GM18508 (cell line): ENCODE data around the gene INHBE.
A peak's percentile ranks its signal among the peaks of the same experiment; 100 is the strongest.
"Not testable (repeated sequence)": the region's sequence is repeated elsewhere in the genome, so short reads cannot be mapped to it uniquely, and the experiment has no call there.

Source experiments
- ATAC-seq: cut with Tn5 transposase; IDR thresholded peaks from one replicate; pipeline ENCODE4 v1.9.1; 2021; ENCODE audit warnings: moderate number of reproducible peaks; ENCODE audit not compliant: insufficient read depth, unreplicated experiment

The INHBE gene, protein sequence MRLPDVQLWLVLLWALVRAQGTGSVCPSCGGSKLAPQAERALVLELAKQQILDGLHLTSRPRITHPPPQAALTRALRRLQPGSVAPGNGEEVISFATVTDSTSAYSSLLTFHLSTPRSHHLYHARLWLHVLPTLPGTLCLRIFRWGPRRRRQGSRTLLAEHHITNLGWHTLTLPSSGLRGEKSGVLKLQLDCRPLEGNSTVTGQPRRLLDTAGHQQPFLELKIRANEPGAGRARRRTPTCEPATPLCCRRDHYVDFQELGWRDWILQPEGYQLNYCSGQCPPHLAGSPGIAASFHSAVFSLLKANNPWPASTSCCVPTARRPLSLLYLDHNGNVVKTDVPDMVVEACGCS

DNA sequence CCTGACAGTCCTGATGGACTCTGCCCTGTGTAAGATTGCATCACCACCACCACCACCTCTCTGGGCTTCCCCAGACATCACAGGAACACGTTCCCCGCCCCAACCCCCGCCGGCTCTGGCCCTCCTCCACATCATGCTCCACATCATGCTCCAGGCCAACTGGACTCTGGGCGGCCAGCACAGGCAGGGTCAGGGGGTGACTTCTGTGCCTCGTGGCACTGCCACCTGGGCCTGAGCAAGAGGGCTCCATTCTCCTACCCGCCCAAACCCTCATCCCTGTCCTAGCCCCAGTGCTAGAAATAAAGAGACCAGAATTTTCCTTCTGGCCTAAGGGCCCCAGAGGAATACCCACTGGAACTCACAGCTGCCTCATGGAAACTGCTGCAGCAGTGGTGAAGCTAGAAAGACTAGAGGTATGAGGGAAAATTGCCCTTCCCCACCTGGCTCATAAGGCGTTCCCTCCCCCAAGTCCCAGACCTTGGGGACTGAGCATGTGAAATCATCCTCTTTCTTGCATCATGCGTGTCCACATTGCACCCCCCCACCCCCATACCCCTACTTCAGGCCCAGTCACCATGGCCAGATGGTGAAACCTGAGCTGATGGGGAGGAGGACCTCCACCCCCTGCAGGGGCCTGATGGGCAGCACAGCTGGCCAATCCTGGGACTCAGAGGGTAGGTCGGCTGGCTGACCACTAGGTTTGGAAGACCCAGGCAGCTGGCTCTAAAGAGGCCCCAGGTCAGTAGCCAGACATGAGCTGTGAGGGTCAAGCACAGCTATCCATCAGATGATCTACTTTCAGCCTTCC is at the start of gene INHBE:
Gene INHBE, plus strand, starts transcription at position 742 of the 808 bp plus-strand sequence. CDS start 230 bp downstream, outside the sequence.
- ATAC-seq: no peak

DNA sequence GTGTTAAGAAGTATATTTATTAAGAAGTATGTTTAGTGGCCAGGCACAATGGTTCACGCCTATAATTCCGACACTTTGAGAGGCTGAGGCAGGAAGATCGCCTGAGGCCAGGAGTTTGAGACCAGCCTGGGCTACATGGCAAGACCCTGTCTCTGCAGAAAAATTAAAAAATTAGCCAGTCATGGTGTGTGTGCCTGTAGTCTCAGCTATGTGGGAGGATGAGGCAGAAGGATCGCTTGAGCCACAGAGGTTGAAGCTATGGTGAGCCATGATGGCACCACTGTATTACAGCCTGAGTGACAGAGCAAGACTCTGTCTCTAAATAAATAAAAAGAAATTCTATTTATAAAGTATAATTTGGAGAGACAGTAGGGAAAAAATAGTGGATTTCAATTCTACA is 44.6 kb upstream of the INHBE start:
- no peak for ATAC-seq

DNA sequence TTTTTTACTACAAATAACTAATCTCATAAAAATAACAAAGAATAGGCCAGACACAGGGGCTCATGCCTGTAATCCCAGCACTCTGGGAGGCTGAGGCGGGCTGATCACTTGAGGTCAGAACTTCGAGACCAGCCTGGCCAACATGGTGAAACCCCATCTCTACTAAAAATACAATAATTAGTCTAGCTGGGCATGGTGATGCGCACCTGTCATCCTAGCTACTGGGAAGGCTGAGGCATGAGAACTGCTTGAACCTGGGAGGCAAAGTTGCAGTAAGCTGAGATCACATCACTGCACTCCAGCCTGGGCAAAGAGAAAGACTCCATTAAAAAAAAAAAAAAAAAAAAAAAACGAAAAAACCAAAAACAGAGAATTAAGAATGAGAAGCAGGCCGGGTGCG is 40.9 kb upstream of the INHBE start:
- ATAC-seq: not testable (repeated sequence)

DNA sequence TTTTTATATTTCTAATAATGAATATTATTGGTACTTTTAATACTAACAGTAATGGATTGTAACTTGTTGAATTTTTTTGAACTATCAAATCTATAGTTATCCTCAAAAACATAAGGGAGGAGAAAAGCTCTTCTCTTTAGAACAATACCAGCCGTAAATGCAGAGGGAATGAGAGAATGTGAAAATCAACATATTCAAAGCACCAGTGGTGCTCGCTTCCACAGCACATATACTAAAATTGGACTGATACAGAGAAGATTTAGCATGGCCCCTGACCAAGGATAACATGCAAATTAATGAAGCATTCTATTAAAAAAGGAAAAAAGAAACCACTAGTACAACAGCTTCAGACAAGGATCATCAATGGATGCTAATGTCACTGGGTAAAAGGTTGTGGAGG is 40.0 kb upstream of the INHBE start:
- ATAC-seq: no peak

DNA sequence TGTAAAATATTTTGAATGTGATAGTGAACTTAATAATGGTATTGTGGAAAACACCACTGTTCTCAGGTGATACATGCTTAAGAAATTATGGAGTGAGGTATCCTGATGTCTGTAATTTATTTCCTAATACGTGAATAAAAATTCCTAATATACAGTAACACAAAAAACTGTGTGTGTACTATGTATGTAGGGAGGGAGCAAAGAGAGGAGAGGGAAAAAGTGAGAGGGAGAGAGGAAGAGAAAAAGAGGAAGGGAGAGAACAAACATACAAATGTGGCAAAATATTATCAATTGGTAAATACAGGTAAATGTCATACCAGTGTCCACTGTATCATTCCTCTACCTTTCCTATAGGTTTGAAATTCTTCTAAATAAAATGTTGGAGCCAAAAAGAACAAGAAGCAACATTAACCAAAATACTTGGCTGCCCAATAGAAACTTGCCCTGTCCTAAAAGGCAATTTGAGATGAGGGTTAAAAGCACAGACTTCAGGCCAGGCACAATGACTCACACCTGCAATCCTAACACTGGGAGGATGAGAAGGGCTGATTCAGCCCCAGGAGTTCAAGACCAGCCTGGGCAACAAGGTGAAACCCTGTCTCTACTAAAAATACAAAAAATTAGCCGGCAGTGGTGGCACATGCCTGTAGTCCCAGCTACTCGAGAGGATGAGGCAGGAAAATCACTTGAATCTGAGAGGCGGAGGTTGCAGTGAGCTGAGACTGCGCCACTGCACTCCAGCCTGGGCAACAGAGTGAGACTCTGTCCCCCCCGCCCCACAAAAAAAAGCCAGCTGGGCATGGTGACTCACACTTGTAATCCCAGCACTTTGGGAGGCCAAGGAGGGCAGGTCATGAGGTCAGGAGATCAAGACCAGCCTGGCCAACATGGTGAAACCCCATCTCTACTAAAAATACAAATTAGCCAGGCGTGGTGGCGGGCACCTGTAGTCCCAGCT is 38.8 kb upstream of the INHBE start:
- ATAC-seq: no peak

DNA sequence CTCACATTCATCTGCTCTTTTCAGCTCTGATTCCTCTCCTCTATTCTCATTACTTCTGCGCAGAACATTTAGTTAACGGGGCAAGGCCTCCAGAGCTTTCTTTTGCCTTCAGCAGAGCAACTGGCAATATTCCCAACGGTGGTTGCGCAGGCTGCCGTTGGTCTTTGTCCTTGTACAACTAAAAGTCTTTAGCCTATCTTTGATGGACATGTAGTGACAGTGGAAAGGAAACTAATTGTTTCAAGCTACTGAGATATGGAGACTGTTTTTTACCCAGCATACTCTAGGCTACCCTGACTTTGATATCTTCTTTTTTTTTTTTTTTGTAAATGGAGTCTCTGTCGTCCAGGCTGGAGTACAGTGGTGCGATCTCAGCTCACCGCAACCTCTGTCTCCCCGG is 36.9 kb upstream of the INHBE start:
- ATAC-seq: no peak

DNA sequence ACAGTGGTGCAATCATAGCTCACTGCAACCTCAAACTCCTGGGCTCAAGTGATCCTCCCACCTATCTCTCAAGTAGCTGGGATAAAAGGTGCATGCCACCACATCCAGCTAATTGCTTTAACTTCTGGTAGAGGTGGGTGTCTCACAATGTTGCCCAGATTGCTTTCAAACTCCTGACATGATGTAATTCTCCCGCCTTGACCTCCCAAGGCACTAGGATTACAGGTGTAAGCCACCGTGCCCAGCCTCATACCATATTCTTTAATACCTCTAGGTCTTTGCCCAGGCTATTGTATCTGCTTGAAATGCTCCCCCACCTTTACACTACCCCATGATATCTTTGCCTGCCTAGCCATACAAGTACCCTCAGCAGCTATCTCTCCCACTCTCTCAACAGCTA is 35.6 kb upstream of the INHBE start:
- no peak for ATAC-seq

DNA sequence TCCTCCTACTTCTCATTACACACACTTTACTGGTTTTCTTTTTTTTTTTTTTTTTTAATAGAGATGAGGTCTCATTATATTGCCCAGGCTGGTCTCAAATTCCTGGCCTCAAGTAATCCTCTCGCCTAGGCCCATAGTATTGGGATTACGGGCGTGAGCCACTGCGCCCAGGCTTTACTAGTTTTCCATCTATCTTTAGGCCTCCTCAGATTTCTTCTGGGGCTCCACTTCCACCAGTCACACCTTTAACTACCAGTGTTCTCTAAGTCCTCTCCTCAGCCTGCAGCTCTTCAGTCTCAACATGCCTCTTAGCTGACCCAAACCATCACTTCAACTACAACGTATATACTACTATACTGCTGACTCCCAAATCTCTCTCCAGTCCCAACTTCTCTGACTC is 34.6 kb upstream of the INHBE start:
- ATAC-seq: no peak

DNA sequence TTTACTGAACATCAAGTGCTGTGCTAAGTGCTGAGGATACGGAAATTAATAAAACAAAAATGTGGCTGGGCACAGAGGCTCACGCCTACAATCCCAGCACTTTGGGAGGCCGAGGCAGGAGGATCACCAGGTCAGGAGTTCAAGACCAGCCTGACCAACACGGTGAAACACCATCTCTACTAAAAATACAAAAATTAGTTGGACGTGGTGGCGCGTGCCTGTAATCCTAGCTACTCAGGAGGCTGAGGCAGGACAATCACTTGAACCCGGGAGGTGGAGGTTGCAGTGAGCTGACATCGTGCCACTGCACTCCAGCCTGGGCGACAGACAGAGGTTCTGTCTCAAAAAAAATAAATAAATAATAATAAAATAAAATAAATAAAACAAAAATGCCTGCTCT is 28.2 kb upstream of the INHBE start:
- ATAC-seq: not testable (repeated sequence)

DNA sequence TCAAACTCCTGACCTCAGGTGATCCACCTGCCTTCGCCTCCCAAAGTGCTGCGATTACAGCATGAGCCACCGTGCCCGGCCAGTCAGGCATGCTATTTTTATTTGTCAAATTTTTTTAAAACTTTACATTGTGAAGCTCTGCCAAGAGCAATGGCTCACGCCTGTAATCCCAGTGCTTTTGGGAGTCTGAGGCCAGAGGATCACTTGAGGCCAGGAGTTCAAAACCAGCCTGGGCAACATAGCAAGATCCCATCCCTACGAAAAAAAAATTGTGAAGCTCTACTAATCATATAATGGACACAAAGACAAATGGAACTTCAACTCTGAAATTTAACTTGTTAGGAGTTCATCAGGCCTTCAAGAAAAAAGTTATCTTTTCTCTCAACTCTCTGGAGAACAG is 26.1 kb upstream of the INHBE start:
- no peak for ATAC-seq

DNA sequence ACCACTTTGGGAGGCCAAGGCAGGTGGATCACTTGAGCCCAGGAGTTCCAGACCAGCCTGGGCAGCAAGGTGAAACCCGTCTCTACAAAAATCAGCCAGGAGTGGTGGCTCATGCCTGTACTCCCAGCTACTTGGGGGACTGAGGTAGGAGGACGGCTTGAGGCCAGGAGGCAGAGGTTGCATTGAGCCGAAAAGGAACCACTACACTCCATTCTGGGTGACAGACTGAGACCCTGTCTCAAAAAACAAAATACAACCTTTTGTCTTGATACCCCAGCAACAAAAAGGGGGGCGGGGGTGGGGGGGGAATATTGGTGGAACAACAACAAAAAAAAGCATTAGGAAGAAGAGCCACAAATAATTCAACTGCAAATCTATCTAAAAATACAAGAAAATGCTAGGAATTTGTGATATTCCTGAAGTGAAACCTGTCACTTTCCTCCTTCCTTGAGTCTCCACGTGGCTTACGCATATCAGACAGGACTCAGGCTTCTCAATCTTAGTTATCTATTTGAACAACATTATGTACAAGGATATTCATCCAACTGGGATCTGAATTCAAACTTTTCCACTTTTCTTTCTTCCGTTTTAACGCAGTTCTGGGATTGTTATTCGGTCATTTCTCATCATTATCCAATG is 25.5 kb upstream of the INHBE start:
- ATAC-seq: no peak

DNA sequence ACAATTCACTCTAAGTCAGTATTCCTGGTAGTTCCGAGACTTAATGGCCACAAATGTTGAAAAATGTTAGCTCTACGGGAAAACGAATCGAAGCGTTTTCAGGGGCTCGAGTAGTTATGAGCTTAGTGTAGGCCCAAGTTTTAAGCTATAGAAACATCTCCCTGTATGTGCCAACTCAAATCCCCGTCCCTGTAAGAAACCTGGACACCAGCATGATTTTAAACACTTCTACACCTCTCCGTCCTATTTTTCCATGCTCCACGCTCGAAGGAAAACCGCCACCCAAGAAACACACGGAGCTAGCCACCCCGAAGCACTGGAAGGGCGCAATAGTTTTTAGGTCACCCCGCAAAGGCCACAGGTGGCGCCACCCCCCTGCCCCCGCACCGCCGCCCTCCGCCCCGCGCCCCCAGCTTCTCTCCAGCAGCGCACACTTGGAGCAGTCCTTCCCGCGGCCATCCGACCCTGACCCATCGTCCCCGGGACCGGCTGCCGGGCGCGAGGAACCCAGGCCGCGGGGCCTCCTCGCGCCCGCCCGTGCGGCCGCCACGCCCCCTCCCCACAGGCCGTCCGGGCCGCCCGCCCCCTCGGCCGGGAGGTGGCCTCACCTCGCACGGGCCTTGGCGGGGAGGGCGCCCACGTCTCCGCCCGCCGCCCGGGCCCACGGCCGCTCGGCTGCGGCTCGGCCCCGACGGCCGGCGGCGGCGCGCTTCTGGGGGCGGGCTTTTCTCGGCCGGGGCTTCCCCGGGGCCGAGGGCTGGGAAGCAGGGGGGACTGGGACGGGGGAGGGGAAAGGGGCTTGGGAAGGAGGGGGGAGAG is 24.8 kb upstream of the INHBE start:
- no peak for ATAC-seq

DNA sequence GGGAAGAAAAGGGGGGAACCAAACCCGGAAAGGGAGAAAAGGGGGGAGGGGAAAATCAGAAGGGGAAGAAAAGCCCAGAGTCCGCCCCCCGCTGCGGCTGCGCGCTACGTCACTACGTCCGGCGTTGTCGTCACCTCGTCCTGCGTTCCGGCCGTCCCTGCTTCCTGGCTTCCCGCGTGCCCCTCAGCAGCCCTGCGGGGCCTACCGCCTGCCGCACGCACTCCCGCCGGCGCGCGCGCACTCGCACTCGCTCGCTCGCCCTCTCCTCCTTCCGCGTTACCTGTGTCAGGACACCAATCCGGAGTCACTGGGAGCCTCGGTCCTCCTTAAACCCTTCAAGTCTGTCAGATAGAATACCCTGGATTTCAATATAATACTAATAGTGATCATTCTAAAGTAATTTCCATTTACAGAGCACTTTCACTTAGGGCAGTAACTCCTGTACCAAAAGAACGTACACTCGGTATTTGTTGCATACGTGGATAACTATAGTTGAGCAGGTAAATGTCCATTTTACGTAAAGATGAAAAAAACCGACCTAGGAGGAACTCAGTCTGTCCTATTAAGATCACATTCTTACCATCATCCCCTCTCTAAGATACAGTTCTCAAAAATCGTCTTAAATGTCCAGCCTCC is 24.1 kb upstream of the INHBE start, which contains the start of gene R3HDM2:
Gene R3HDM2, minus strand, starts transcription at position 113 of the 636 bp plus-strand sequence. CDS start 120,615 bp downstream, outside the sequence.
- ATAC-seq: peak; percentile 64

DNA sequence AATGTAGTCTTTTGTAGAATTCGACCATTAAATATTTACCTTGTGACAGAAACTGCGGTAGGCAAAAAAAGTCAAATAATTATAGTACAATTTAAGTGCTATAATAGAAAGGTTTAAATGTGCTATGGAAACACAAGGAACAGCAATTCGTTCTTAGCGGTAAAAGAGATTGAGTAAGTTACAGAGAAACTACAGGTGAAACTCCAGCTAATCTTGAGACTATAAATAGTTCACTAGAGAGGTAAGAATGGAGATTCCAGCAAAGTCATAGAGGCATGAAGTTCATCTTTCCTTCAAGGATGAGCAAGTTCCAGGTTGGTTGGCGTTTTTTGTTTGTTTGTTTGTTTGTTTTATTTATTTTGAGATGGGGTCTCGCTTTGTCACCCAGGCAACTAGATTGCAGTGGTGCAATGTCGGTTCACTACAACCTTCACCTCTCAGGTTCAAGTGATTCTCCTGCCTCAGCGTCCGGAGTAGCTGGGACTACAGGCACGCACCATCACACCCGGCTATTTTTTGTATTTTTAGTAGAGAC is 23.4 kb upstream of the INHBE start:
- no peak for ATAC-seq

DNA sequence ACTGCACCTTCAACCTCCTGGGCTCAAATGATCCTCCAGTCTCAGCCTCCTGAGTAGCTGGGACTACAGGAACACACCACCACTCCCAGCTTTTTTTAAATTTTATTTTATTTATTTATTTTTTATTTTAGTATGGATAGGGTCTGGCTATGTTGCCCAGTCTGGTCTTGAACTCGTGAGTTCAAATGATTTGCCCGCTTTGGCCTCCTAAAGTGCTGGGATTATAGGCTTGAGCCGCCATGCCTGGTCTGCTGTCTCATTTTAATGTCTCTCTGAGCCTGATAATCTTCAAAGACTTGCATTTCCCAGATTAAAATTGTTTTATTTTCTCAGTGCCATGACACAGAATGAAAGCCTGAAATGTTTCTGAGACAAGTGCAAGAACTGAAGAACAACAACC is 21.7 kb upstream of the INHBE start:
- no peak for ATAC-seq

DNA sequence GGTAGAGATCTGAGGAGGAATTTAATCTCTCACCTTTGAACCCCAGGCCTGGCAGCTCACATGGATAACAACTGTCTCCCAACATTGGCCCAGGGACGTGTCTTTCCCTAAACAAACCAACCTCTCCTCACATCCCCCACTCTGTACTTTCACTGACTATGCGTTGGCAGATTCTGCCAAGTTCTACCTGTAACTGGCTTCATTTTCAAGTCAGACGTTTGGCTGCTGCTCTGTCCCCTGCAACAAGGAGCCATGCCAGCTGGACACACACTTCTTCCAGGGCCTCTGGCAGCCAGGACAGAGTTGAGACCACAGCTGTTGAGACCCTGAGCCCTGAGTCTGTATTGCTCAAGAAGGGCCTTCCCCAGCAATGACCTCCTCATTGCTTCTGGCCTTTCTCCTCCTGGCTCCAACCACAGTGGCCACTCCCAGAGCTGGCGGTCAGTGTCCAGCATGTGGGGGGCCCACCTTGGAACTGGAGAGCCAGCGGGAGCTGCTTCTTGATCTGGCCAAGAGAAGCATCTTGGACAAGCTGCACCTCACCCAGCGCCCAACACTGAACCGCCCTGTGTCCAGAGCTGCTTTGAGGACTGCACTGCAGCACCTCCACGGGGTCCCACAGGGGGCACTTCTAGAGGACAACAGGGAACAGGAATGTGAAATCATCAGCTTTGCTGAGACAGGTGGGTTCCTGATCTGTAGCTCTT is 20.4 kb upstream of the INHBE start, which contains the start of gene INHBC:
Gene INHBC, plus strand, starts transcription at position 268 of the 707 bp plus-strand sequence. Its CDS starts 103 bp downstream, at position 371.
- ATAC-seq: no peak

DNA sequence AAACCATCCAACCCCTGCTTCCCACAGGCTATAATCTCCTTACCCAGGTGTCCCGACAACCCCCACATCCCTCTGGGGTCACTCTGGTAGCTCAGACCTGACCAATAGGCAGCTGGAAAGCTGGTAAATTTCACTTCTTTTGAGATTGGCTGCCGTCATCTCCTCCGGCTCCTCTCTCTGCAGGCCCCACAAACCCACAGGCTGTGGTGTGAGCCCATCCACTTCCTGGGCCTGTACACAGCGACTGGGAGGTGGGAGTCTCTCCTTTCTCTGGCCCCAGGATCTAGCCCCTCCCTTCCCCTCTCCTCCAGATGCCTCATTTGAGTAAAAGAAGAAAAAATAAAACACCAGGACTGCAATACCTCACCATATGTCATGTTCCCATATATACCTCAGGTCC is 19.8 kb upstream of the INHBE start:
- ATAC-seq: no peak

DNA sequence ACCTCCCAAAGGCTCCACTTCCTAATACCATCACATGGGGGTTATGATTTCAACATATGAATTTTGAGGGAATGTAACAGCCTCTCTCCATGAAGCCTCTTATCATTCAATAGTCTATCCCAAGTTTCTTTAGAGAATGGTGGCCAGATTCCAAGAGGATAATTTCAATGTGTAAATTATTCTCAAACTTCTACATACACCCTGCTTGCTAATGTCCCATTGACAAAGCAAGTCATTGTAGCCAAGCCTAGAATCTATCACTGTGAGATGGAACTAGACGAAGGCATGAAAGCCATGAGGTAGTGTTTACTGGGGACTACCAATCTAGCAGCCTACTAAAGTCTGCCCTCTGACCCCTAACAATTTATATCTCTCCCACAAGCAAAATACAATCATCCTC is 16.7 kb upstream of the INHBE start:
- no peak for ATAC-seq
